HEK293 (cell line): Measurements from ENCODE around the gene EIF4B.

ENCODE experiments used
- CTCF ChIP-seq: fragments of 450-650 bp; formaldehyde crosslinking; IDR thresholded peaks from 2 replicates; pipeline ENCODE4 v1.5.1; 2016; ENCODE audit warnings: missing biosample characterization, missing genetic modification characterization
- OVOL3 ChIP-seq: fragments of 450-650 bp; formaldehyde crosslinking; IDR thresholded peaks from 2 replicates; pipeline ENCODE4 v1.5.1; 2016; ENCODE audit warnings: missing biosample characterization, missing genetic modification characterization
- ZNF362 ChIP-seq: fragments of 450-650 bp; formaldehyde crosslinking; IDR thresholded peaks from 2 replicates; pipeline ENCODE4 v1.5.1; 2016; ENCODE audit warnings: missing biosample characterization, missing genetic modification characterization
- ZNF707 ChIP-seq: fragments of 450-650 bp; formaldehyde crosslinking; IDR thresholded peaks from 2 replicates; pipeline ENCODE4 v1.5.1; 2016; ENCODE audit warnings: missing biosample characterization, missing genetic modification characterization

GRCh38 chr12:53055471-53056266 is 49.4 kb downstream of the EIF4B start:
- no peak for TF ChIP-seq CTCF (tag by site-specific recombination)
- TF ChIP-seq ZNF707 (tag by site-specific recombination), result no peak
- no peak for TF ChIP-seq OVOL3 (tag by site-specific recombination)
- TF ChIP-seq ZNF362, result no peak
